Measurements from ENCODE around the gene AK1.

The AK1 gene

DNA sequence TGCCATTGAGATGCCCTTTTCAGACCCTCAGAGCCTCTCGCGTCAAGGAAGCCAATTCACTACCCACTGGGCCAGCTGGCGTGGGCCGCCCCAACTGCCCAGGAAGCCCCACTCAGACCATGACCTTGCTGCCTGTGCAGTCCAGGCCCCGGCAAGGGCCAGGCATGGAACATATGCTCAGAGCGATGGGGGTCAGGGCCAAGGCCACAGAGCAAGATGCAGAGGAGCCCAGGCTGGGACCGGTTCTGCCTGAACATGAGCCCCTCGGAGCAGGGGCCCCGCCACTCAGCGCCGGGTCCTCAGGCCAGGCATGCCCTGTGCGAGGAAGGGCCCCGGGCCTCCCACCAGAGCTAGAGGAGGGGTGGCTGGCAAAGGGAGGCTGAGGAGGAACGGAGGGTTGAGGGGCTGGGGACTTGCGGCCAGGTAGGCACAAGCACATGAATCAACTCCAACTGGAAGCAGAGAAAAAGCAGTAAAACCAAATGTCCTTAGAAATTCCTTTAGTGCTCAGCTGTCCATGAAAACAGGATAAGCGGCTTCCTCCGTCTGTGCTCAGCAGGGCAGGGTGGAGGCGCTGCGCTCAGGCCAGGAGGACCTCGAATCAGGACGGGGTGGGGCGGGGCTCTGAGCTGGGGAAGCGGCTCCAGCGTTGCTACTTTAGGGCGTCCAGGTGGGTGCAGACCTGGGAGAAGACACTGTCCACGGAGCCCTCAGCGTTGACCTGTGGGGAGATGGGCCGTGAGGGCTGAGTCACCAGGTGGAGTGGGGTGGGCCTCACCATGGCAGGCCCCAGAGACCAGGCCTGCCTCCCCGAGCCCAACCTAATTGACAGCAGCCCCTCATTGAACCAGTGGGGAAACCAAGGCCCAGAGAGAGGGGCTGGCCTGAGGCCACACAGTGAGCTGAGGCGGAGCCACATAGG, 9.9 kb downstream of the AK1 start:
- no peak for DNase-seq (ENCODE audit: low read depth)

DNA sequence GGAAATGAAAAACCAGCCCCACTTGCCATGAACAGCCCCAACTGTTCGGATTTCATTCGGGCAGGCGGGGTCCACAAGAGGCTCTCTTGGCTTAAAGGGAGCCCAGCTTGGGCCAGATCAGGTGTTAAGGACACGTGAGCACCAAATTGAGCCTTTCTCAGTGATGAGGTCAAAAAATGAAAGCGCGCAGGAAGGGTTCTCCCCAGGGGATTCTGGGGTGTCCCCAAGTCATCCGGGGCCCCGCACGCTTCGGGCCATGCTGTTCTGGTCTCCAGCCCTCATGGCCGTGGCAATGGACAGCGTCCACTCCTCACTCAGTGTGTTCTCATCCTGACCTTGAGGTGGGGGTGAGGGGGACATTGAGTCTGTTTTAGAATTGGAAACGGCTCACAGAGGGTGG, 10.9 kb downstream of the AK1 start:
- DNase-seq (ENCODE audit: low read depth): no peak

DNA sequence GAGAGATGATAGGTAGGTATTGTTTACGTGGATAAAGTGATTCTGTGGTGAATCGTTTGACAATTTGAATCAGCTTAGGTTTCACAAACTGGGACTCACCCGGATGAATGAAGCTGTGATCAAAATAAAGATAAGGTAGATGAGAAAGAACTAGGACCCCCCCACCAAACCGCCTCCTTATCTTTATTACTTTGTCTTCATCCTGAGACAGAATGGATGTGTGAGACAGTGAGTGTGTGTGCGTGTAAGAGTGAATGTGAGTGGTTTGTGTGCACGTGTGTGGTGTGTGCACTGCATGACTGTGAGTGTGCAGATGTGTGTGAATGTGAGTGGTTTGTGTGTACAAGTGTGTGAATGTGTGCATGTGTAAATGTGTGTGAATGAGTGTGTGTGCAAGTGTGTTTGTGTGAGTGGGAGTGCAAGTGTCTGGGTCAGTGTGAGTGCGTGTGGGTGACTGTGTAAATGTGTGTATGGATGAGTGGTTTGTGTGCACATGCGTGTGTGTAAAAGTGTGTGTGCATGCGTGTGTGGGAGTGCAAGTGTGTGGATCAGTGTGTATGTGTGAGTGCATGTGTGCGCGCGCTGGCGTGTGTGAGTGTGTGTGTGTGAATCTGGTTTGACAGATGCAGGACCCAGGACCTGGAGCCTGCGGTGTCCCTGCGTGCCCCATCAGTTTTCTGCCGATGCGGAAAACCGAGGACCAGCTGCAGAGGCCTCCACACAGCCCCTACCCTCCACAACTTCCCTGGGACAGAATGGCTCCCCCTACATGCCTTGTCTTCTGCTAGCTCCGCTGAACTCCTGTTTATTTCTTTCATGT, 11.6 kb downstream of the AK1 start:
- DNase-seq (ENCODE audit: low read depth): no peak

DNA sequence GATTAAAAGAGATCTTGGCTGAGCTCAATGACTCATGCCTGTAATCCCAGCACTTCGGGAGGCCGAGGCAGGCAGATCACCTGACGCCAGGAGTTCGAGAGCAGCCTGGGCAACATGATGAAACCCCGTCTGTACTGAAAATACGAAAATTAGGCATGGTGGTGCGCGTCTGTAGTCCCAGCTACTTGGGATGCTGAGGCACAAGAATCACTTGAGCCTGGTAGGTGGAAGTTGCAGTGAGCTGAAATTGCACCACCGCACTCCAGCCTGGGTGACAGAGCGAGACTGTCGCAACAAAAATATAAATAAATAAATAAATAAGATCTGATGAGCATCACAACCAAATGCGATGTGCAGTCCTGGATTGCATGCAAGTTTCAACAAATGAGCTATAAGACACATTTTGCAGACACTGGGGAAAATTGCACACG, 14.3 kb downstream of the AK1 start:
- no peak for DNase-seq (ENCODE audit: low read depth)

DNA sequence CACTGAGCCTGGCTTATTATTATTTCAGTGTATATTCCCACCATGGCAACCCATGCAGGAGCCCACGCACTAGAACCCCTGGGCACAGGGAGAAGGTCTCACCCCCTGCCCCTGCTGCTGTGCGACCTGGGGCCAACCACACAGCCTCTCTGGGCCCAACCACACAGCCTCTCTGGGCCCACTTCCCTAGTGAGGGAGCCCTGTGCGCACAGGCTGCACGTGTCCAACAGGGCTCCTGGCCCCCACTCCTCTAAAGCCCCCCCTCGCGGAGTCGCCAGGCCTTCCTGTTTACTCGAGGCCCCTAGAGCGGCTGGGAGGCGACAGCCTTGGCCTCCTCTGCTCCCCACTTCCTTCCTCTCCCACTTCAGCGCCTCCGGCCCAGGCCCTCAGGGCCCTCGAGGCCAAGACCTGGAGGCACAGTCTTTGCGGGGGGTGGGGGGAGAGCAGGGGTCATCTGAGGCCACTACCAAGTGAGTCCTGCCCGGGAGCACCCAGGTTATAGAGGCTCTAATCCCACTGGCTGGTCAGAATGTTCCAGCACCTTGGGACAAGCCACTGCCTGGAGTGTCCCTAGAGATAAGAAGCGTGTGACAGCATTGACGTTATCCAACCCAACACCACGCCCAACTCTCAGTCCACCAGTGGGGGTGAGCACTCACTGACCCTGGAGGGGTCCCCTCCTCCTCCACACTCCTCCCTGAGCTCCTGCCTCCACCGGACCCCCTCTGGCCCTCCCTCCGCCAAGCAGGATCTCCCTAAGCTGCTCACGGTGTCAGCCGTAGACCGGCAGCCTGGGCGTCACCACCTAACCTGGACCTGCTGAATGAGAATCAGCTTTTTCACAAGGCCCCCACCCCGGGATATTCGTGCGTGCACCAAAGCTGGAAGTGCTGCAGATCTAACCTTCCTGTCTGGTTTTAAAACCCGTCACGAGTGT, 15.1 kb downstream of the AK1 start:
- no peak for DNase-seq (ENCODE audit: low read depth)

DNA sequence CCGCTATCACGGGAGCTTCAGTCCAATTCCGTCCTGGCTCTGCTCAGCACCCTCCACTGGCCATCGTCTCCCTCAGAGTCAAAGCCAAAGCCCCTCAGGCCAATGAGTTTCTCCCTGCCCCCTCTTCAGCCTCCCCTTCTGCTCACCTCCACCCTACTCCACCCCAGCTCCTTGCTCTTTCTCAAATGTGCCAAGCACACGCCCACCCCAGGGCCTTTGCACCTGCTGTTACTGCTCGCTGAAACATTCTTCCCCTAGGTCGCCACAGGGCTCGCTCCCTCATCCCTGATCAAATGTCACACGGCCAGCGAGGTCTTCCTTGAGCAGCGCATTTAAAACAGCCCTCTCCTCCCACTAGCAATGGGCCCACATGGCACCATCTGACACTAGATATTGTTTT, 16.7 kb downstream of the AK1 start:
- no peak for DNase-seq (ENCODE audit: low read depth)

DNA sequence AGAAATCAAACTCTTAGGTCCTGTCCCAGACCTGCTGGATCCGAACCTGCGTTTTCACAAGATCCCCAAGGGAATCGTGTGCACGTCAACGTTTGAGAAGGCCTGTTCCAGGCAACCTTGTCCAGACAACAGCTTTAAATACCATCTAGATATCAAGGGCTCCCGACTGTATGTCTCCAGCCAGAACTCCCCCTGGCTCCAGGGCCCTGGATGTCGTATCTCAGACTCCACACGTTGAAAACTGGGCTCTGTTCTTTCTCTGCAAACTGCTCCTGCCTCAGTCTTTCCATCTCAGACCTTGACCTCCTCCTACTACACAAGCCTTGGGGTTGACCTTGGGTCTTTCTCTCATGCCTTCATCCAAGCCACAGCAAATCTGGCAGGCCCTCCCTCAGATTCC, 17.2 kb downstream of the AK1 start:
- no peak for DNase-seq (ENCODE audit: low read depth)

DNA sequence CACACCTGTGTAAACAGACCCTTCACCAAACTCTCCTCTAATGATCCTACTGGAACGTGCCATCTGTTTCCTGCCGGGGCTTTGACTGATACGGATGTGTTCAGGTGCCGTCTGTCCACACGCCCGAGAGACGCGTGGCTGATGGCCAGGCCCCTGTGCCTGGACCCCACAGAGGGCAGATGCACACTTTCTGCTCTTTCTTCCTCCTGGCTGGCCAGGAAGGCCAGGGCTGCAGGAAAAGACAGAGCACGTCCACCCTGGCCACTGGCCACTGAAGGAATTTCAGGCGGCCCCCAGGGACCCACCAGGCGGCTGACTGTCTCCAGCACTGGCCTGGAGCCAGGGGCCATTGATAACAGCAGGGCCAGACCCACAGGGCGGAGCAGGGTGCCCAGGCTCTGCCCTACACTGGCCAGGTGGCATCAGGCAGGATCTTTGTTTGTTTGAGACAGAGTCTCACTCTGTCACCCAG, 19.4 kb downstream of the AK1 start:
- no peak for DNase-seq (ENCODE audit: low read depth)

DNA sequence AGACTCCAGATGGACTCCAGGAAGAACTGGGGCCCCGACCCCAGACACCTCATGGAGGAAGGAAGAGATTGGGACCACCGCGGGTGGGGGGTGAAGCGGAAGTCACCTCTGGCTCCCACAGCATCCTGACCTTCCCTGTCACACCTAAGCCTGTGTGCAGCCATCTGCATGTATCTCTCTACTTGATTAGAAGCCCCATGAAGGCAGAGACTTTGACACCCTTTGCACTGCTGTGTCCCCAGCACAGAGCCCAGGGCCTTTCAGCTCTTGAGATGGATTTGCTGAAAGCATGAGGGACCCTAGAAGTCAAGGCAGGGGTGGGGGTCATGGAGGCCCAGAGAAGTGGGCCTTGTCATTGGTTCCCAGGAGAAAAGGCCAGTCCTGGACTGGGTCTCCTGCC, 20.2 kb downstream of the AK1 start:
- no peak for DNase-seq (ENCODE audit: low read depth)

DNA sequence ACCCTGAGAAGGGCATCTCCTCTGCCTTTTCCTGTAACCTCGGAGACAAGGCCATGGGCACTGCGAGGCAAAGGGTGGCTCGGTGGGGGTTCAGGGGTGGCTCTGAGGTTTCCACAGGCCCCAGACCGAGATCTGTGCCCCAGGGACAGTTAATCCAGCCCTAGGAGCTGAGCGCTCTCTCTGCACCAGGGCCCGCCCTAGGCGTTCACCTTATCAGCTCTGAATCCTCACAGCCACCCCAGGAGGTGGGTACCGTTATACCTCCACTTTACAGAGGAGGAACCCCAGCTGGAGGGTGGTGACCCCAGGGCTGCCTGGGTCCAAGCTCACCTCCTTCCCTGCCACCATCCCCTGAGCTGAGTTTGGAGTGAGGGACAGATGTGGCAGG, 20.8 kb downstream of the AK1 start:
- DNase-seq (ENCODE audit: low read depth): no peak

DNA sequence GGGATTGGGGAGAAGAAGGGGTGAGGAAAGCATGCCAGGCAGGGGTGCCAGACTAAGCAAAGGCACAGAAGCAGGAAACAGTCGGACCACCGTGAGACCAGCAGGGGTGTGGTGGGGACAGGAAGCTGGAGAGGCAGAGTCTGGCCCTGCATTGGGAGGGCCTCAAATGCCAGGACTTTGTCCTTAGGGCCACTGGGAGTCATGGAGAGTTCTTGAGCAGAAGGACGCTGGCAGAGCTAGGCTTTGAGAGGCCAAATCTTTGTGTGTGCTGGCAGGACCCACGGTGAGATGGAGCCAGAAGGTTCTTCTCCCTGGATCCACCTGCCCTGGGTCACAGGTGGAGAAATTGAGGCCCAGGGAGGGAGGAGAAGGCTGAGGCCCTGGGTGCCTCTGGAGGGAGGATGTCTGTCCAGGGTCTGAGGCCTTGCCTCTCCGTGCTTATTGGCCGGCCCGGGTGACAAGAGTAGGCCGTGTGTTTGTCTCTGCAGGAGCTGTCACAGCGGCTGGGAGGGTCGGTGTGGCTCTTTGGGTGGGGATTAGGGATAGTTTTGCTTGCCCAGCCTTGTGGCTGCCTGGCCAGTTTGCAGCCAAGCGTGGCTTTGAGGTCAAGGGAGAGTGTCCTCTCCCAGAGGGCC, 21.3 kb downstream of the AK1 start:
- no peak for DNase-seq (ENCODE audit: low read depth)

DNA sequence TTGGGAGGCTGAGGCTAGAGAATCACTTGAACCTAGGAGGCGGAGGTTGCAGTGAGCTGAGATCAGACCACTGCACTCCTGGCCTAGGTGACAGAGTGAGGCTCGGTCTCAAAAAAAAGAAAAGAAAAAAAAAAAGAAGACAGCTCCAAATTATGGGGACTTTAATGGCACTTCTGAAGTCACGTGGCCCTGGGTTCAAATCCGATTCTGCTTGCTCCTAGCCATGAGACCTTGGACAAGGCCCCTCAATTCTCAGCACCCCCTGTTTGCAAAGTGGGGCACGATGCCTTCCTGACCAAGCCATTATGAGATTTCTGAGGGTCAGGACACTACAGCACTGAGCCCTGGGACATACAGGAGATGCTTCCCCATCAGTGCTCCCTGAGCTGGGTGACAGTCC, 22.0 kb downstream of the AK1 start:
- DNase-seq (ENCODE audit: low read depth): no peak

DNA sequence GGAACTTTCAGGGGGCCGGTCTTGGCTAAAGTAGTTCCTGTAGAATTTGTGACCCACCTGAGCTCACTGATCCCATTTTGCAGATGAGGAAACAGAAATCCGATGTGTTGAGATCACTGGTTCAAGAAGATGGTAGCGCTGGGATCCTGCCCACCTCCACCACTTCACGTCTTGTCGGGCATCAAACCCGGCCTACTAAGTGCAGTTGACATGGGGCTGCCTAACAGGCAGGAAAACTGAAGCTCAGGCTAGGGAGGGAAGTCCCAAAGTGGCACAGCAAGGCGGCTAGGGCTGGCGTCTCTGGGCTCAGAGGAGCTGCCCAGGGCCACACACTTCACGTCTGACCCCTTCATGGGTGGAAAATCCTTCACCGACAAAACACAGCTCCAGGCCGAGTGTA, 22.5 kb downstream of the AK1 start:
- no peak for DNase-seq (ENCODE audit: low read depth)

DNA sequence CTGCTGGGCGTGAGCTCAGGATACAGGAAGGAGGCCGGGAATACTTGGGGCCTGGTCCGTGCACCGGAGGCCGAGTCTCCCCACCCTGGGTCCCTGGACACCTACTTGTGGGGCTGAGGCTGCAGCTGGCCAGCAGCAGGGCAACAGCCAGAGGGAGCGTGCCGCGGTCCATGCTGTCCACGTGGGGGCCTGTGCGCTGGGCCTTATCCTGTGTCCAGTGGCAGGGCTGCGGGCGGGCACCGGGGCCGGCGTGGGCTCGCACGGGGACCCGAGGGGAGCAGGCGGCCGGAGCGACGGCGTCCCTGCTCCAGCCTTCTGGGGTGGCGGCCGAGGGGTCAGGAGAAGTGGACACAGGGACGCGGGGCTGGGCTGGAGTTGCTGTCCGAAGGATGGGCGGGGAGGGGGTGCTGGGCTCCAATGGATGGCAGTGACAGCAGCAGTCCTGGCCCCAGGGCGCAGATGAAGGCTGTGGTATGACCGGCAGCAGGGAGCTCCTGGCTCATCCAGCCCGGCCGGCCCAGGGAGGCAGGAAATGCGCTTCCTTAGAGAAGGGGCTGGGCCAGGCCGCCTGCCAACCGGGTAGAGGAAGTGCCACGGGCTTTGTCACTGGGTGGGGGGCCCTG, 23.2 kb downstream of the AK1 start, which contains the start of gene ENG:
TSS of gene ENG (minus strand) at position 475 of the 623 bp plus-strand sequence. CDS start at position 172, 303 bp downstream.
- DNase-seq (ENCODE audit: low read depth): no peak

DNA sequence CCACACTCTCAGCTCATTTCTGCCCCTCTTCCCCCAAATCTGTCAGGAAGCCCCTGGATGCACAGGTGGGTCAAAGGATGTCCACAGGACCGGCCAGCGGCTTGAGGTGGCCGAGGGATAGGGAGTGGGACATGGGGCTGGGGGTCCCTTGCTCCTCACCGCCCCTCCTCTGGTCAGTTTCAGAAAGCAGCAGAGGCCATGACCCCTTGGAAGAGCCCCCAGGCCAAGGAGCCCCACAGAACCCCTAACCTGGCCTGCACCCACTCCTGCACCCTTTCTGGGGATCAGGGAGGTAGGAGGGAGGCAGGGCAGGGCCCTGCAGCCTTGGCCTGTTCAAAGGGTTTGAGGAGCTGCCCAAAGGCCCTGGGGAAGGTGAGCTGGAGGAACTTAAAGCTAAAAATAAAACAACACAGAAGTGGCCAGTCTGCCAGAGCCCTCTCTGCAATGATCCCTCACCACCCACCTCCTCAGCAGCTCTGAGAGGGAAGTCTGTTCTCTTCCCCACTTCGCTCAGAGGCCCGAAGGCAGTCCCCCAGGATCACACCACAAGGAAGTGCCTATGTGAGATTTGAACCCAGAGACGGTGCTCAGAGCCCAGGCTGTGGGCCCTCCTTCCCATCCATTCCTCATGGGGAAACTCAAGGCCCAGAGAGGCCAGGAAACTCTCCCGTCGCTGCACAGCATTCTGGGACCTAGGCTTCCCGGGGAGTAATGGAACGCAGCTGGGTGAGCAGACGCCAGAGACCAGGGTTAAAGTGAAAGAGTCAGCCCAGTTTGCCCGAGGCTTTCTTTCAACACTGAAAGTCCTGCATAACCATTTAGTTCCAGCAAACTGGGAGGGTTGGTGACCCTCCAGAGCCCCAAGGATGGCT, 23.9 kb downstream of the AK1 start:
- DNase-seq (ENCODE audit: low read depth): no peak

DNA sequence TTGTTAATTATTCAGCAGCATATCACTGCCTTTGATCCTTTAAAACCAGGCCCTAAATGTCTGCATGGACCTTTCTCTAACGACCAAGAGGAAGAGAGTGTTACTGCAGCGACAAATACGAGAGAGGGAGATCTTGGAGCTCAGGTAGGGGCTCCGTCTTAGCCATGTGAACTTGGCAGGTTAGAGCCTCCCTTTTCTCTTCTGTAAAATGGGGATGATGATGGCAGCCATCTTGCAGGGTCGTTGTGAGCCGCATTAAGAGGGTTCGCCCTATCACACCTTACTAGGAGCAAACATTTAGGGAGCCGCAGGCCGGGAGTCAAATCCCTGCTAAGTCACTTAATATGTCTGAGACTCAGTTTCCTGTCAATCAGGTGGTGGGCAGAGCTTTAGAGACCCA, 24.6 kb downstream of the AK1 start:
- DNase-seq (ENCODE audit: low read depth): no peak

DNA sequence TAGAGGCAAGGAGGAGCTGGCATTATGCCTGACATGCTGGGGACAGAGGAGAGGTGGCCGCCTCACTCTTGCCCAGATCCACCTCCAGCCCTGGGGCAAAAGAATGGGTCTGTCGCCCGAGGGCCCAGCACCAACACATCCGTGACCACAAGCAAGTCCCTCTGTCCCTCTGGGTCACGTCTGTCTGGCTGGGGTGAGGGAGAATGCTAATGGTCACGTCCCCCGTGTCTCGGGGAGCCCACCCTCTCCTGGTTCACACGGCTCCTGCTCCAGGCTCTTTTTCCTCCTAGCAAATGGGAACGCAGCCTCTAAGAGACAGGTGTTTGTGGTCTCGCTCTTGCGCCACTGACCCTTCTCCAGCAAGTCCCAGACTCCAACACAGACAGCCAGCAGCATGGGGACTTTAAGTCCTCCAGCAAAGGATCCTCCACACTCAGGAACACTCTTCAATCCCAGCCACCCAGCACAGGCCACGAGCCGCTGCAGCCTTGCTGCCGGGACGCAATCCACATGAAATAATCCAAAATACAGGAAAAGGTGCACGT, 27.1 kb downstream of the AK1 start:
- no peak for DNase-seq (ENCODE audit: low read depth)

DNA sequence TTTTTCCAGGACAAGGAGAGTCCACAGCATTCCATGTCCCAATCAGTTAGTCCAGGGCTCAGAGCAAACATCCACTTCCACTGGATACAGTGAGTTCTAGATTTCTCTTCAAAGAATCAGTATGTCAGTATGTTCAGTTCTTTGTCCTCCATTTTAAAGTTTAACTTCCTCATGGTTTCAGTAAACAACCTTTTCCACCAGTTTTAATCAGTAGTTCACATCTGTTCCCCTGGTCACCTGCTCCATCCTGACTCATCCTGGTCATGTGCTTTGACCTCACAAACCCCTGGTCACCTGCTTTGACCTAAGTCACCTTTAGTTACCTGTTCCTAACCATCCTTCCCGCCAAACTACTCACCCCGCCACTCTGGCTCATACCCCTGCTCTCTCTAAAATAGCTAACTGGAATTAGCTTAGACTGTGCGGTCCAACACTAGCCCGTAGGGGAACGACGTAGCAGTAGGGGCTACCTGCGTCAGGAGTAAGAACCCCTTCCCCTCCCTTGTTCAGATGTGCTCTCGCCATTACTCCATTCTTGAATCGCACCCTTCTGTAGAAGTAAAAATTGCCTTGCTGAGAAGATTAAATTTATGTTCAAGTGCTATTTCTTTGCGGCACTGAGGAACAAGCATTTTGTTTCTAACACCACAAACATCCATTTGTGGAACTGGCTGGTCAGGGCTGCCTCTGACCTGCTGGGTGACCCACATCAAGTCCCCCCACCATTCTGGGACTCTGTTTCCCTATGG, 28.5 kb downstream of the AK1 start:
- no peak for DNase-seq (ENCODE audit: low read depth)

Measured in HS-5 (cell line).